ENCODE measurements around the gene ZFHX3.

The ZFHX3 gene

DNA sequence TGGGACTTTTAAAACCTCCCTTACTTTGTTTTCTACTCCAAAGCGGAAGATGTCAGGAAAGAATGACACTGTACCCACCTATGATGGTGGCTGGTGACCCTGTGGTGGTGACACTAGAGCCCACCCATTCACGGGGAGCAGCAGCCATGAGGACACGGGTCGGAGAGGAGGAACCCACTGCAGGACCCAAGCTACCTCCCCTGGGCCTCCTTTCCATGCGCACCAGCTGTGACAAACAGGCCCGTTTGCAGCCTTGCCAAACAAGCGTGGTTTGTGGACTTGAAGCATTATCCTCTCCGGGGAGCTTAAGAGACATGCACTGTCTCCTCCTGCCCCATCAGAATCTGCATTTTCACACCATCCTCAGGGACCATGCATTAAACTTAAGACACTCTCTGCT lies 85.6 kb downstream of the ZFHX3 start:
- TF ChIP-seq, protein P1, sequence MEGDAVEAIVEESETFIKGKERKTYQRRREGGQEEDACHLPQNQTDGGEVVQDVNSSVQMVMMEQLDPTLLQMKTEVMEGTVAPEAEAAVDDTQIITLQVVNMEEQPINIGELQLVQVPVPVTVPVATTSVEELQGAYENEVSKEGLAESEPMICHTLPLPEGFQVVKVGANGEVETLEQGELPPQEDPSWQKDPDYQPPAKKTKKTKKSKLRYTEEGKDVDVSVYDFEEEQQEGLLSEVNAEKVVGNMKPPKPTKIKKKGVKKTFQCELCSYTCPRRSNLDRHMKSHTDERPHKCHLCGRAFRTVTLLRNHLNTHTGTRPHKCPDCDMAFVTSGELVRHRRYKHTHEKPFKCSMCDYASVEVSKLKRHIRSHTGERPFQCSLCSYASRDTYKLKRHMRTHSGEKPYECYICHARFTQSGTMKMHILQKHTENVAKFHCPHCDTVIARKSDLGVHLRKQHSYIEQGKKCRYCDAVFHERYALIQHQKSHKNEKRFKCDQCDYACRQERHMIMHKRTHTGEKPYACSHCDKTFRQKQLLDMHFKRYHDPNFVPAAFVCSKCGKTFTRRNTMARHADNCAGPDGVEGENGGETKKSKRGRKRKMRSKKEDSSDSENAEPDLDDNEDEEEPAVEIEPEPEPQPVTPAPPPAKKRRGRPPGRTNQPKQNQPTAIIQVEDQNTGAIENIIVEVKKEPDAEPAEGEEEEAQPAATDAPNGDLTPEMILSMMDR (IDR thresholded peaks at IDR 0.05; ENCODE audit: low read depth, low read length), result no peak
- DNase-seq (ENCODE audit: extremely low read depth, low read depth), result no peak

DNA sequence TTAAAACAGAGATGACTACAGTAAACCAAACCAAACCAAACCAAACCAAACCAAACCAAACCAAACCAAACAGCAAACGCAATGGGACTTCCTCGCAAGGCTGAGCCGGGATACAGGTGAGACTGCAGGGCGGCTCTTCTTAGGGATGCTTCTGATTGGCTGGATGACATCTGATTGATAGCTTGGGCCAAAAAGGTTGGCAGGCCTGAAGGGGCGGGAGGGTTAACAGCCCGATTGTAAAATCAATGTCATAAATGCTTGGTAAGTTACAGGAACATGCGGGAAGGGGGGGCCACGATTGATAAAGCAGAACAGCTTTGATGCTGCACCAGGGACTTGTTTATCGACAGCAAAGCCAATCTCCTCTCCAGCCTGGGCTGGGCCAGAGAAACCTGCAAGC lies 86.1 kb downstream of the ZFHX3 start:
- DNase-seq (ENCODE audit: extremely low read depth, low read depth), result no peak
- TF ChIP-seq, protein P1 (IDR thresholded peaks at IDR 0.05; ENCODE audit: low read depth, low read length), result no peak

DNA sequence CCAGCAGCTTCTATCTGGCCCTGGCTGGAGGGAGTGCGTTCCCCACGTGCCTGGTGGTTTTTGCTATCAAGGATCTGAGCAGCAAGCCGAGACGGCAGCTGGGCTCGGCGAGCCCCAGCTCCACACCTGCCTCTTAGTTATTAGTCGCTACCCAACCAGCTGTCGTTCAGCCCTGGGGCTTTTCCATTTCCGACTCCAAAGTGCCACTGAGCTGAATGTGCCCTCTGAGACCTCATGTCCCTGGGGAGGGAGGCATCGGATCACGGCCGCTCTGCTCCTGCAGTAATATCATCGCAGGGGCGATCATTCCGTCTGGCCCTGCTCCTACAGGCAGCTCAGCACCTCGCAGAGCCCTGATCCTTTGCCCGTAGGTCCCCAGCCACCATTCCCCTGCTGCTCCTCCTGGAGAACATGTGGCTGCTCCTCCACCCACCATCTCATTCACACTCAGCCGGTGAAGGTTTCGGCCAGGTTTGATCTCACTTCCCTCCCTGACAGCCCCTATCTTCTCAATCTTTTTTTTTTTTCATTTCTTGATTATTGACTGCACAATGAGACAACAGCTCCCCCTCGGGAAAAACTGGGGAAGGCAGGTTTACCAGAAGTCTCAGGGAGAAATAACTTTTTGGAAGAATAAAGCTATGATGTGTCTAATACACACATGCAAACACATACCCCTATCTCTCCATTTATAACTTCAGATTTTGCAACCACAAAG lies 86.7 kb downstream of the ZFHX3 start:
- TF ChIP-seq, protein P1 (IDR thresholded peaks at IDR 0.05; ENCODE audit: low read depth, low read length), result peak; percentile 36
- DNase-seq (ENCODE audit: extremely low read depth, low read depth), result no peak

DNA sequence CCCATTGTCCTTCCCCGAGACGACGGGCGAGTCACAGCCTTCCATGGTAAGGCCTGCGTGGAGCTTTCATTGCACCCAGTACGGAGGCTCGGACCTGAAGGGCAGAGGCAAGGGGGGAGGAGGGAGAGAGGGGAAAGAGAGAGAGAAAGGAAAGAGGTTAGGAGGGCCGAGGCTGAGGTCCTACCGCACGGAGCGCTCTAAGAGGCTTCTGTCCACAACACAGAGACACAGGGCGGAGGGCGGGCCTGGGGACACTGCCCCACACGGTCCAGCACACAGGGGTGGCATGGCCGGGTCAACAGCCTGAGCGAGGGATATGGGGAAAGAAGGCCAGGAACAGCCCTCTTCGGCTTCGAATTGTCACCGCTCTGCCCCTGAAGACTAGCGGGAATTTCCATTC lies 87.8 kb downstream of the ZFHX3 start:
- DNase-seq (ENCODE audit: extremely low read depth, low read depth), result no peak
- TF ChIP-seq, protein P1 (IDR thresholded peaks at IDR 0.05; ENCODE audit: low read depth, low read length), result no peak

DNA sequence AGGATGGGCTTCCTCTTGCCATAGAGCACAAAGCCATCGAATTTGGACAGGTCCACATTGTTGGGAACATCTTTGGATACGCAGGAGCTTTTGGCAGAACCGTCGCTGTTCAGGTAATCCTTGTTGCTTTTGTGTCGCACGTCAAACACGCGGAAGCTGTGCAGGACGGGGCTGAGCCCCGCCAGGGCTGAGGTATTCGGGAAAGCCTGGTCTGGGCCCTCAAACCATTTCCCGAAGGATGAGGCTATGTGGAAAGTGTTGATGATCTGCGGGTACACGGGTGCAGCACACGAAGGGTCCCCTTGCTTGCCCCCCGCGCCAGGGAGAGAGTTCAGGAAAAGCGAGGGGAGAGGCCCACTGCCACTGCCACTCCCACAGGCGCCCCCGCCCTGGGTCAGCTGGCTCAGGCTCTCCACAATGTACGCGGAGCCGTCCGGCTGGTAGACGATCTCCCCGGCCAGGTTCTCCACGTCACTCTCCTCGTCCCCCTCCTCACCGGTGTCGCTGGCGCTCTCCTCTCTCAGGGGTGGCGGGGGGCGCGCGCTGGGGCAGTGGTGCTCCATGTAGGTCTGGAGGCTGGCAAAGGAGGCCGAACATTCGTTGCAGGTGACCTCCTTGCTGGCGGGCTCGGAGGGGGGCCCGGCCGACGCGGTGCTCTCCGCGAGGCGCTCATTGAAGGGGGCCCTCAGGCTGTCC lies 88.5 kb downstream of the ZFHX3 start:
- TF ChIP-seq, protein P1 (IDR thresholded peaks at IDR 0.05; ENCODE audit: low read depth, low read length), result no peak
- no peak for DNase-seq (ENCODE audit: extremely low read depth, low read depth)

DNA sequence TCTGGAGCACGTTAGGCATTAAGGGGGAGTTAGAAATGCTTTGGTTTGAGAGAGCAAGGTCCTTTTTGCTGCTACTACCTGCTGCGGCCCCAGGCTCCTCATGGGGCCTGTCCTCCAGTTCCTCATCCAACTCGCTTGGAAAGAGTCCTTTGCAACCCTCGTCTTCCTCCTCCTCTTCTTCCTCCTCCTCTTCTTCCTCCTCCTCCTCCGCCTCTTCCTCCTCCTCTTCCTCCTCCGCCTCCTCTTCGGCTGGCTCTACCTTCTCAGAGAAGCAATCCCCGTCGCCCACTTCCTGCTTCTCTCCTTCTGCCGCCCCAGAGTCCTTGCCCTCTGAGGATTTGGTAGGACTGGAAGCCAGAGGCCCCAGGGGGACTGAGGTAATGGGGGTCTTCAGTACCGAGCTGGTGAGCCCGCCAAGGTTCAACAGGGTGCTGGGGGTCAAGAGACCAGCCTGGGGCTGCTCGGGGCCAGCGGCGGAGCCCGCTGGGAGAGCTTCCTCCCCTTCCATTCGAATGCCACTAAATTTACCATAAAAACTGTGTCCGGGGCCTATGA lies 89.3 kb downstream of the ZFHX3 start:
- DNase-seq (ENCODE audit: extremely low read depth, low read depth), result no peak
- TF ChIP-seq, protein P1 (IDR thresholded peaks at IDR 0.05; ENCODE audit: low read depth, low read length), result no peak

Data from AG09319 (cell line).